HEK293T (cell line): Measurements from ENCODE around the gene PRIMPOL.
"Not testable (repeated sequence)": the region's sequence is repeated elsewhere in the genome, so short reads cannot be mapped to it uniquely, and the experiment has no call there.

Experiments used
- CTCF ChIA-PET: fragments of 350-600 bp; formaldehyde crosslinking; extraction: SDS; loops from one replicate; lab custom pipeline; 2021; ENCODE audit warnings: antibody characterized with exemption, inconsistent platforms; lab: Yijun Ruan, JAX
- POLR2A ChIA-PET: fragments of 350-600 bp; formaldehyde crosslinking; extraction: SDS; loops from one replicate; lab custom pipeline; 2020; ENCODE audit warnings: antibody characterized with exemption, inconsistent platforms; lab: Yijun Ruan, JAX
- DNase-seq: peaks from one replicate; pipeline ENCODE4 v3.0.0; 2012; ENCODE audit warnings: mixed read lengths; ENCODE audit errors: extremely low spot score
- ARNT ChIP-seq: fragments of 450-650 bp; IDR thresholded peaks from 2 replicates; pipeline ENCODE4 v1.6.1; 2017; ENCODE audit warnings: mild to moderate bottlenecking
- BHLHE40 ChIP-seq: fragments of 450-650 bp; IDR thresholded peaks from 2 replicates; pipeline ENCODE4 v1.6.1; 2016; ENCODE audit warnings: mild to moderate bottlenecking, moderate library complexity, borderline replicate concordance
- CTBP1 ChIP-seq: fragments of 450-650 bp; IDR thresholded peaks from 2 replicates; pipeline ENCODE4 v1.6.1; 2016; ENCODE audit warnings: borderline replicate concordance
- ELF4 ChIP-seq: fragments of 450-650 bp; IDR thresholded peaks from 2 replicates; pipeline ENCODE4 v1.6.1; 2017; ENCODE audit warnings: antibody characterized with exemption
- FOXA1 ChIP-seq: fragments of 450-650 bp; IDR thresholded peaks from 2 replicates; pipeline ENCODE4 v1.6.1; 2016; ENCODE audit warnings: mild to moderate bottlenecking
- FOXK2 ChIP-seq: fragments of 450-650 bp; IDR thresholded peaks from 2 replicates; pipeline ENCODE4 v1.6.1; 2016; ENCODE audit warnings: mild to moderate bottlenecking
- FOXM1 ChIP-seq: fragments of 450-650 bp; IDR thresholded peaks from 2 replicates; pipeline ENCODE4 v1.6.1; 2017; ENCODE audit warnings: mild to moderate bottlenecking, borderline replicate concordance
- HDGF ChIP-seq: fragments of 450-650 bp; IDR thresholded peaks from 2 replicates; pipeline ENCODE4 v1.6.1; 2017; ENCODE audit warnings: antibody characterized with exemption, borderline replicate concordance
- L3MBTL2 ChIP-seq: fragments of 450-650 bp; conservative IDR thresholded peaks from 2 replicates; pipeline ENCODE4 v1.6.1; 2016; ENCODE audit warnings: mild to moderate bottlenecking
- LEF1 ChIP-seq: fragments of 450-650 bp; IDR thresholded peaks from 2 replicates; pipeline ENCODE4 v1.6.1; 2017; ENCODE audit warnings: mild to moderate bottlenecking, borderline replicate concordance
- NFRKB ChIP-seq: fragments of 450-650 bp; IDR thresholded peaks from 2 replicates; pipeline ENCODE4 v1.6.1; 2016; ENCODE audit warnings: mild to moderate bottlenecking, moderate library complexity
- SP1 ChIP-seq: fragments of 450-650 bp; IDR thresholded peaks from 2 replicates; pipeline ENCODE4 v1.6.1; 2017
- SUZ12 ChIP-seq: fragments of 450-650 bp; IDR thresholded peaks from 2 replicates; pipeline ENCODE4 v1.6.1; 2016; ENCODE audit warnings: mild to moderate bottlenecking
- TARDBP ChIP-seq: fragments of 450-650 bp; IDR thresholded peaks from 2 replicates; pipeline ENCODE4 v1.6.1; 2016
- ZNF384 ChIP-seq: fragments of 450-650 bp; IDR thresholded peaks from 2 replicates; pipeline ENCODE4 v1.6.1; 2016
- TF ChIP-seq, protein P1 (sequence below): fragments of 450-650 bp; IDR thresholded peaks from 2 replicates; pipeline ENCODE4 v1.6.1; 2016

Gene PRIMPOL

DNA sequence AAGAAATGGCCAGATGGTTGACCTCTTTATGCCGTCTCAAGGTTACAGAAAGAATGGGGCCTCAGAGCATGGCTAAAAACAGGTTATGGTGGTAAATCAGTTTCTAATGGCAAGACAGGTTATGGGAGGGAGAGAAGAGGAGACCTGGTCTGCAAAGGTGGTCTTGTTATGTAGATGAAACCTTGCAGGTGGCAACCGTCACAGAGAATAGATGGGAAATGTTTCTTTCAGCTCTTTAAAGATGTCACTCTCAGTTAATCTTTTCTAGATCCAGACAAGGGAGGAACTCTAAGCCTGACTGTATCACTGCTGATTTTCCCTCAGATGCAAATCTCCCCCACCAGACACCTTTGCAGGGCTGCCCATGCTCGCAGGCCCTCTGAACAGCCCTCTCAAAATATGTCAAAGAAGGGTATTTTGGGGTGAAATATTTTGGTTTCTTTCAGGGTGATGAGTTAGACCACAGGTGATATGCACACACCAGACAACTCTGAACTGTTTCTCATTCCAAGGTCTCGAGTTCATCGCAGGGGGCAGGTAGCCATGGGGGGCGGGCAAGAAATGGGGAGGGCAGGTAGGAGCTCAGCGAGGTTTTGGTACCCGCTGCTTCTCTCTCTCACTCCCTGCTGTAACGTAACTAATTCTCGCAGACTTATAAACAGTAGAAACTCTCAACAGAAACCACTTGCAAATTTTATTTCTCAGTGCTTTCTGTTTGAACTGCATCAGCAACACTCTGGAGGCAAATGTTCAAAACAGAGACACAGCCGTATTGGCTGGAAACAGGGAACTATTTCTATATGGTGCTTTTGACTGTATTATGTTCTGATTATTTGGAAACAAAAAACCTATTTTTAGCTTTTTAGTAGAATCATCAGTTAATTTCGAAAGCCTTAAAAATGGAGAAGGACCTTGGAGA is 32.6 kb upstream of the PRIMPOL start:
- DNase-seq: no peak
- CTCF ChIA-PET: interaction anchor here (1.5 kb wide), 1 partner anchor 352 kb away, joined by 3 read pairs; no protein-coding TSS in a partner anchor

DNA sequence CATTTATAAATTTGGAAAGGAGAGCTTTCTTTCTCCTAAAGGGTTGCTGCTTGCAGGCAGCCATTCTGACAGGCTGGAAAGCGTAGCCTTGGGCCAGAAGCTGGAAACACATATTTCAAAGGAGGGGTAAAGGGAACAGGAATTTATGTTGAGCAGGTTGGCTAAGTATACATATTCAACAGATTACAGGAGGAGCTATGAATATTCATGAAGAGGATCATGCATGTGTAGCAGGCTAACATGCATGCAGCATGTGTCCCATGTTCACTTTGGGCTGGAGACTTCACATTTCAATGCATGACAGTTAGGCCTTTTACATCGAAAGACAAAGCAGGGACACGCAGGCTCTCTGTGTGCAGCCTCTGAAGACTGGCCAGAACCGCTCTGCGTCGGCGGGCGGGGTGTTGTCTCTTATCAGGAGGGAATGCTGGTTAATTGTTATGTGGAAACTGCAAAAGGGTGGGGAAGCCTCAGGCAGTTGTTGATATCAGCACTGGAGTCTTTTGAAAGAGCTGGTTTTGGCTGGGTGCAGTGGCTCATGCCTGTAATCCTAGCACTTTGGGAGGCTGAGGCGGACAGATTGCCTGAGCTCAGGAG is 31.8 kb upstream of the PRIMPOL start:
- TF ChIP-seq FOXK2 (no peak), FOXM1 (no peak)
- CTCF ChIA-PET: interaction anchor here (1.6 kb wide), 1 partner anchor 354 kb away, joined by 5 read pairs; no protein-coding TSS in a partner anchor
- POLR2A ChIA-PET: interaction anchor here (0.5 kb wide), 1 partner anchor 75 kb away, joined by 3 read pairs; no protein-coding TSS in a partner anchor
- DNase-seq: no peak

More for the DNA sequence above, 32.6 kb upstream of the PRIMPOL start:
- no peak for TF ChIP-seq TARDBP
- TF ChIP-seq L3MBTL2: no peak
- TF ChIP-seq FOXK2: no peak
- TF ChIP-seq FOXA1: no peak
- TF ChIP-seq LEF1: no peak
- TF ChIP-seq, protein P1, sequence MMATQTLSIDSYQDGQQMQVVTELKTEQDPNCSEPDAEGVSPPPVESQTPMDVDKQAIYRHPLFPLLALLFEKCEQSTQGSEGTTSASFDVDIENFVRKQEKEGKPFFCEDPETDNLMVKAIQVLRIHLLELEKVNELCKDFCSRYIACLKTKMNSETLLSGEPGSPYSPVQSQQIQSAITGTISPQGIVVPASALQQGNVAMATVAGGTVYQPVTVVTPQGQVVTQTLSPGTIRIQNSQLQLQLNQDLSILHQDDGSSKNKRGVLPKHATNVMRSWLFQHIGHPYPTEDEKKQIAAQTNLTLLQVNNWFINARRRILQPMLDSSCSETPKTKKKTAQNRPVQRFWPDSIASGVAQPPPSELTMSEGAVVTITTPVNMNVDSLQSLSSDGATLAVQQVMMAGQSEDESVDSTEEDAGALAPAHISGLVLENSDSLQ: no peak
- no peak for TF ChIP-seq SP1
- no peak for TF ChIP-seq CTBP1
- no peak for TF ChIP-seq FOXM1
- no peak for TF ChIP-seq SUZ12
- TF ChIP-seq ELF4: no peak
- no peak for TF ChIP-seq ZNF384
- POLR2A ChIA-PET: no interaction called here

DNA sequence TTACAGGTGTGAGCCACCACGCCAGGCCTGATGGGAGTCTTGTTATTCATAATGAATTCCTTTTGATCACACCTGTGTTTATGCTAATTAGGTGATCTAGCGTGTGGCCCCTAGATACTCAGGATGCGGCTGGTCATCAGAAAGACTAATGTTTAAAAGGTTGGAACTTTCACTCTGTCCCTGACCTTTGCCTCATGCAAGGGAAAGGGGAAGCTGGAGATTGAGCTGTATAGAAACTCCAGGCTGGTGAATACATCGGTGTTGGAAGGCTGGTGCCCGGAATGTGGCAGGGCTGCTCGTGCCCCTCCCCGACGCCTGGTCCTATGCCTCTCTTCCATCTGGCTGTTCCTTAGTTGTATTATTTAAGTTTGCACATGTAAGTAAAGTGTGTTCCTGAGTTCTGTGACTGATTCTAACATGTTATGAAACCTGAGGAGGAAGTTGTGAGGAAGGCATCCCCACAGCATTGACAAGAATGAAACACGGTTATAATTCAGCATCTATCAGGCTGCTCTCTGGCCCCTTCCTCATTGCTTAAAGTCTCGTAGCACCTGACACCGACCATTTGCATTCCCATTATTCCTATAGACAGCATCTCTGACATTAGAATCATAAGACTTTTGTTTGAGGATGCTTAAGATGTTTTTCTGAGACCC is 29.2 kb upstream of the PRIMPOL start:
- CTCF ChIA-PET: no interaction called here
- POLR2A ChIA-PET: no interaction called here
- no peak for DNase-seq
- TF ChIP-seq FOXA1 (no peak), CTBP1 (no peak), L3MBTL2 (no peak), FOXM1 (no peak), ZNF384 (no peak), NFRKB (no peak), ELF4 (no peak), TARDBP (no peak), FOXK2 (no peak), SUZ12 (no peak), LEF1 (no peak), ARNT (no peak), HDGF (no peak), BHLHE40 (no peak), SP1 (no peak)
- TF ChIP-seq, protein P1: no peak

DNA sequence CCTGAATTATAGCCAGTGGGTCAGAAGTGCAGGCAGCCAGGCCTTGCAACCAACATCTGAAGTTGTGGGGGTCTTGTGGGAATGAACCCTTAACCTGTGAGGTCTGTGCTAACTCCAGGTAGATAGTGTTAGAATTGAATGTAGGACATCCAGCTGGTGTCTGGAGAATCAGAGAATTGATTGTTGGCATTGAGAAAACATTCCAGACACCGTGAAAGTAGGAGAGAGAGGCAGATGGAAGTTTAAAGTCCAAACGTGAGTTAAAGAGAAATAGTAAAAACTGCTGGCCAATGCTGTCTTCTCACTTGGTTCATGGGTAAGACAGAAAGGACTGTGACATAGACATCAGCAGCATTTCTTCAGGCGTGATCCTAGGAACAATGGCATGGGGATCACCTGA is 28.0 kb upstream of the PRIMPOL start:
- no peak for TF ChIP-seq SUZ12
- no peak for DNase-seq
- CTCF ChIA-PET: no interaction called here
- POLR2A ChIA-PET: no interaction called here

DNA sequence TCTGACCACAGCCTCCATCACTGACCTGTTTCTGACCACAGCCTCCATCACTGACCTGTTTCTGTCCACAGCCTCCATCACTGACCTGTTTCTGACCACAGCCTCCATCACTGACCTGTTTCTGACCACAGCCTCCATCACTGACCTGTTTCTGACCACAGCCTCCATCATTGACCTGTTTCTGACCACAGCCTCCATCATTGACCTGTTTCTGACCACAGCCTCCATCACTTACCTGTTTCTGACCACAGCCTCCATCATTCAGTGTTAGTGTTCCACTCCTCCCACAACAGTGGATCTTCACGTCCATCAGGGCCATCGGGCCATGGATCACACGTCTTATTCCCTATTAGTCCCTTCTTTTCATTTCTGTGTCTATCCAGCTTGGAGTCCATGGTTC is 25.0 kb upstream of the PRIMPOL start:
- CTCF ChIA-PET, DNase-seq, POLR2A ChIA-PET: not testable (repeated sequence)

DNA sequence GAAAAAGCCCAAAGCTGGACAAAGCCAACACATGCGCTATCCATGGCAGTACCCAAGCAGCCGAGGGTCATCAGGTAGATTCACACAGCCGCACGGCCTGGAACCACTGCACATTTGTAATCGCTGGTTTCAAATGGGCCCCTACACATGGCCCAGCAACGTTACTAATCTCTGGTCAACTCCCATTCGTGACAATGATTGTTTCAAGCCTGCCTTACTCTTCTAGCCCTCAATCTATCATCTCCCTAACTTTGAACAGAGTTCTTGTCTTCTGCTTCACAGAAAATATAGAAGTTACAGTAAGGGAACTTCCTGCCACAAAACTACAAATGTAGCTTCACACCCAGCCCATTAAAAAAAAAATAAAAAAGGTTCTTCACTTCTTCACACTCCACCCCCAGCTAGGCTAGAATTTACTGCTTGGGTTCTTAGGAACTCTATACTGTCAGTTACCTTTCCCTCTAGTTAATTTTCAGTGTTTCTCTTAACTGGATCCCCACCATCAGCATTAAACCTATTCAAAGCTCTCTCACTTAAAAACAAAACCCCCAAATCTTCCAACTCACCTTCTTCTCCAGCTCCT is 24.5 kb upstream of the PRIMPOL start:
- ChIA-PET POLR2A (interaction anchor here (1.6 kb wide), 1 partner anchor 109 kb away, joined by 3 read pairs; the partner anchor contains the start of gene CENPU), CTCF (interaction anchor here (0.6 to 0.7 kb wide), 2 partner anchors 24 to 68 kb away, joined by 3 to 5 read pairs; no protein-coding TSS in a partner anchor)
- no peak for DNase-seq
- TF ChIP-seq BHLHE40: no peak

DNA sequence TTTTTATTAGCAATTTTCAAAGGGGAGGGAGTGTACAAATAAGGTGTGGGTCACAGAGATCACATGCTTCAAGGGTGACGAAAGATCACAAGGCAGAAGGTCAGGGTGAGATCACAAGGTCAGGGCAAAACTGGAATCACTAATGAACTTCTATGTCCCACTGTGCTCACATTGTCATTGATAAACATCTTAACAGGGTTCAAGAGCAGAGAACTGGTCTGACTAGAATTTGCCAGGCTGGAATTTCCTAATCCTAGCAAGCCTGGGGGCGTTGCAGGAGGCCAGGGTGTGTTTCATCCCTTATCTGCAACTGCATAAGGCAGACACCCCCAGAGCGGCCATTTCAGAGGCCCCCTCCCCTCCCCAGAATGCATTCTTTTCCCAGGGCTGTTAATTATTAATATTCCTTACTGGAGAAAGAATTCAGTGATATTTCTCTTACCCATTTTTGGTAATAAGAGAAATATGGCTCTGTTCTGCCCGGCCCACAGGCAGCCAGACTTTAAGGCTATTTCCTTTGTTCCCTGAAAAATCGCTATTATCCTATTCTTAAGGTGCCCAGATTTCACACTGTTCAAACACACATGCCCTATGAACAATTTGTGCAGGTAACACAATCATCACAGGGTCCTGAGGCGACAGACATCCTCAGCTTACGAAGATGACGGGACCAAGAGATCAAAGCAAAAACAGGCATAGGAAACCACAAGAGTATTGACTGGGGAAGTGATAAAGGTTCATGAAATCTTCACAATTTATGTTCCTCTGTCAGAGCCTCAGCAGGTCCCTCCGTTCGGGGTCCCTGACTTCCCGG is 23.5 kb upstream of the PRIMPOL start:
- DNase-seq: not testable (repeated sequence)
- CTCF ChIA-PET: interaction anchor here (0.6 to 0.7 kb wide), 2 partner anchors 23 to 67 kb away, joined by 3 to 5 read pairs; no protein-coding TSS in a partner anchor
- POLR2A ChIA-PET: interaction anchor here (1.6 kb wide), 1 partner anchor 108 kb away, joined by 3 read pairs; the partner anchor contains the start of gene CENPU
